NT2/D1 (cell line): ENCODE results near the gene RGS7.
"Not testable (repeated sequence)": the region's sequence is repeated elsewhere in the genome, so short reads cannot be mapped to it uniquely, and the experiment has no call there.

ENCODE experiments used
- DNase-seq: peaks from one replicate; pipeline ENCODE4 v3.0.0-alpha.2; 2011; ENCODE audit warnings: low read depth, low spot score
- H3K27me3 ChIP-seq: 2 replicates; pipeline ENCODE4 v1.6.0; 2011; ENCODE audit warnings: mild to moderate bottlenecking; ENCODE audit not compliant: insufficient read length, insufficient read depth
- H3K36me3 ChIP-seq: 2 replicates; pipeline ENCODE4 v1.6.1; 2011; ENCODE audit warnings: mild to moderate bottlenecking, low read length, mixed read lengths; ENCODE audit not compliant: insufficient read depth, insufficient read length
- H3K4me1 ChIP-seq: 2 replicates; pipeline ENCODE4 v1.5.1; 2011; ENCODE audit not compliant: insufficient read depth, insufficient read length
- H3K4me3 ChIP-seq: 2 replicates; pipeline ENCODE4 v1.5.1; 2011; ENCODE audit warnings: low read depth; ENCODE audit not compliant: insufficient read length
- H3K9ac ChIP-seq: 2 replicates; pipeline ENCODE4 v1.6.0; 2011; ENCODE audit warnings: low read depth; ENCODE audit not compliant: insufficient read length
- H3K9me3 ChIP-seq: 2 replicates; pipeline ENCODE4 v1.5.1; 2011; ENCODE audit warnings: mild to moderate bottlenecking, low read length; ENCODE audit not compliant: insufficient read depth
- SUZ12 ChIP-seq: IDR thresholded peaks from 2 replicates; pipeline ENCODE4 v1.6.1; 2011; ENCODE audit not compliant: insufficient read length, insufficient read depth; ENCODE audit errors: extremely low read depth
- YY1 ChIP-seq: IDR thresholded peaks from 2 replicates; pipeline ENCODE4 v1.6.1; 2011; ENCODE audit not compliant: insufficient read length, insufficient read depth
- ZNF274 ChIP-seq: IDR thresholded peaks from 2 replicates; pipeline ENCODE4 v1.6.1; 2011; ENCODE audit warnings: mild to moderate bottlenecking, low read depth, low read length

RGS7 gene

DNA sequence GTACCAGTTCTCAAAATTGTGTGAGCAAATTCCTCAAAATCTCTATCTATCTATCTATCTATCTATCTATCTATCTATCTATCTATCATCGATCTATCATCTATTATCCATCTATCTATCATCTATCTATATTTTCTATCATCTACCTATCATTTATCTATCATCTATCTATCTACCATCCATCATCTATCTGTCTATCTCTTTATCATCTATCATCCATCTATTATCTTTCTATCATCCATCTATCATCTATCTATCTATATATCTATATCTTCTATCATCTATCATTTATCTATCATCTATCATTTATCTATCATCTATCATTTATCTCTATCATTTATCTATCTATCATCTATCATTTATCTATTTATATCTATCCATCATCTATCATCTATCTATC is 380.3 kb downstream of the RGS7 start:
- no peak overlapping the region for H3K4me3 ChIP-seq
- TF ChIP-seq SUZ12 = no peak
- TF ChIP-seq YY1 = no peak
- no peak for TF ChIP-seq ZNF274
- no peaks in the 10 kb centered on the region for H3K4me1 ChIP-seq
- no peak for DNase-seq
- no peaks in the 10 kb centered on the region for H3K36me3 ChIP-seq
- no peaks in the 10 kb centered on the region for H3K27me3 ChIP-seq
- no peaks in the 10 kb centered on the region for H3K9me3 ChIP-seq
- H3K9ac ChIP-seq = no peak overlapping the region

DNA sequence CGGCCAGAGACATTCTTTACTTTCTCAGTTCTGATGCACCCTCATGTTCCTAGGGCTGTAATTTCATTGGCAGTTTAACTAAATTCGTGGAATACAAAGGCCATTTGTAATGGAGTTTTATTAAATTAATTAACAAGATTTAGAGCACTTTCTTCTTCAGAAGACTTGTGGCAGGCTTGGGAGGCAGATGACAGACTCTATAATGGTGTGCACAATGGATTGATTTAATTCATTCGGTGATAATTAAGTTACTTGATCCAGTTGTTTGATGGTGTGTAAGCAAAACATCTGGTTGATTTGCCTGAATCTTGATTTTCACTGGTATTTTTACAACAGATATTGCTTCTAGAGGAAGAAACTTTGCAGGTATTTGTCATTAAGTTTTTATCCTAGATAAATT is 383.1 kb downstream of the RGS7 start:
- H3K27me3 ChIP-seq = no peaks in the 10 kb centered on the region
- no peaks in the 10 kb centered on the region for H3K36me3 ChIP-seq
- no peak overlapping the region for H3K9ac ChIP-seq

DNA sequence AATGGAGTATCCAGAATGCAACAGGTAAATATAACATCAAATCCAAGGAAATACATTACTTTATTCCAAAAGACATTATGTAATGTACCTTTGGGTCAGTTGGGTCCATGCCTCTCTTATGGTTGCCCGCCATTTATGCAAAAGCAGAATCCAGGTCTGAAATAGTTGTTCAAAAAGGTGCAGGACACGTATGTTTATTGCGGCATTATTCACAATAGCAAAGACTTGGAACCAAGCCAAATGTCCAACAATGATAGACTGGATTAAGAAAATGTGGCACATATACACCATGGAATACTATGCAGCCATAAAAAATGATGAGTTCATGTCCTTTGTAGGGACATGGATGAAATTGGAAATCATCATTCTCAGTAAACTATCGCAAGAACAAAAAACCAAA is 384.9 kb downstream of the RGS7 start:
- not testable (repeated sequence) for H3K36me3 ChIP-seq, H3K27me3 ChIP-seq

More for the DNA sequence above, 383.1 kb downstream of the RGS7 start:
- TF ChIP-seq SUZ12 (no peak), ZNF274 (no peak), YY1 (no peak)
- Histone ChIP-seq H3K4me1 (no peaks in the 10 kb centered on the region), H3K4me3 (no peak overlapping the region), H3K9me3 (no peaks in the 10 kb centered on the region)
- no peak for DNase-seq

DNA sequence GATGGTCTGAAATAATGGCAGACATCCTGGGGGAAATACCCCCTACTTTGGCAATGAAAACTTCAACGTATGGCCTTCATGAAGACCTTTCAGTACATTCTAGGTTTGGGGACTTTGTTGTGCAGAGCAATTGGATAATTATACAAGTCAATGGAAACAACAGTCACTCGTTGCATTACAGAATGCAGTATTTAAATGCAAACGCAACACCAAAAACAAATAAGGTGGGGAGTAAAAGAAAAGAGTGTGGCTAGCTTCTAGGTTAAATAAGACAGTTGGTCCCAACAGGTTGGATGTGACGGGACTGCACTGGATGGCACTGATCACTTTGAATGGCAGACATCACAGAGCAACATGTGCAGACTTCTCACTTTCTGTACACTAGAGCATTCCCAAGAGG is 386.8 kb downstream of the RGS7 start:
- Histone ChIP-seq H3K27me3 (no peaks in the 10 kb centered on the region), H3K4me3 (no peak overlapping the region)

More for the DNA sequence above, 384.9 kb downstream of the RGS7 start:
- H3K9me3 ChIP-seq, H3K4me1 ChIP-seq, H3K9ac ChIP-seq, H3K4me3 ChIP-seq, DNase-seq: not testable (repeated sequence)

DNA sequence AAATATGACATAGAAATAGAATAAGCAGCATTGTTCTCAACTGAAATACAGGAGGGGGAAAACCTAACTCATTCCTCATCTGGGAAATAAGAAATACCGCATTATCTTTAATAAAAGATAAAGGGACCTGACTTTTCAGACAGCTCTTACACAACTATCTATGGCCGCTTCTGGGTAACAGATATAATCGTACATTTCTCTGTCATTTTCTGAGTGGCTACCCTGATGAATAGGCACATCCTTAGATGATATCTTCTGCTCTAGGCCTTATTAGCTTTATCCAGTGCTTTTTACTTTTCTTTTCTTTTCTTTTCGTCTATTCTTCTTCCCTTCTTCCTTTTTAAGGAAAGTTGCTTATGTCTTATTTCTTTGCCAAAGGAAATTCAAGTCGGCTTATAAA is 388.1 kb downstream of the RGS7 start:
- Histone ChIP-seq H3K4me1 (no peaks in the 10 kb centered on the region), H3K36me3 (no peaks in the 10 kb centered on the region), H3K27me3 (no peaks in the 10 kb centered on the region), H3K9ac (no peak overlapping the region), H3K4me3 (no peak overlapping the region), H3K9me3 (no peaks in the 10 kb centered on the region)
- no peak for DNase-seq
- TF ChIP-seq ZNF274 = no peak
- TF ChIP-seq SUZ12 = no peak
- no peak for TF ChIP-seq YY1

More for the DNA sequence above, 386.8 kb downstream of the RGS7 start:
- Histone ChIP-seq H3K9me3 (no peaks in the 10 kb centered on the region), H3K4me1 (no peaks in the 10 kb centered on the region), H3K9ac (no peak overlapping the region), H3K36me3 (no peaks in the 10 kb centered on the region)
- TF ChIP-seq ZNF274 = no peak
- TF ChIP-seq SUZ12 = no peak
- no peak for TF ChIP-seq YY1
- DNase-seq = no peak

DNA sequence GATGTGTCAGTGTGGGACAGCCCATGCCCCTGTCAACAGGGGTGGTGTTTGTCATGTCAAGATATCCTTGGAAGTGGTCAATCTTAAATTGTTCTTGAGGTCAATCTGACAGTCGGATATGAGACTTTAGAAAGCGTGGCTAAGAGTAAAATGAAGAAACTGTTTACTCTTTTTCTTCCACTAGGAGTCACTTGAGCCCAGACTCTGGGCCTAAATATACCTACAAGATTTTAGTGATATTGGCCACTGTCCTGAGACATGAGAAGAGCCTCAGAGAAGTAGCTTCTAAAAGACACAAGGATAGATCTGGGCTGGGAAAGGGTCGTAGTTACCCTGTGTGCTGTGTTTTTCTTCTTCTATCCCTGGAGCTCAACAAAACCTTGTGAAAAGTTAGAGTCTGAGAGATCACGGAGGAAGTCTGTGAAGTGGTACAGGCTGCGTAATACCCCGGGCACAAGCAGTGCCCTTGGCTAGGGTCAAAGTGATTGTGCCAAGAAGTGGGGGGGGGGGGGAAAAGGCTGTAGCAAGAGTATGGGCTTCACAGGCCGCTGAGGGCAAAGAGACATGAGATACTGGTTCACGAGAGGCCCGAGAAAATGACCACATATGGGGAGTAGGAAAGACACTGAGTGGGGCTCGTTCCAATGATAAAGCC is 389.8 kb downstream of the RGS7 start:
- TF ChIP-seq ZNF274 = no peak
- no peak for TF ChIP-seq YY1
- TF ChIP-seq SUZ12 = no peak

DNA sequence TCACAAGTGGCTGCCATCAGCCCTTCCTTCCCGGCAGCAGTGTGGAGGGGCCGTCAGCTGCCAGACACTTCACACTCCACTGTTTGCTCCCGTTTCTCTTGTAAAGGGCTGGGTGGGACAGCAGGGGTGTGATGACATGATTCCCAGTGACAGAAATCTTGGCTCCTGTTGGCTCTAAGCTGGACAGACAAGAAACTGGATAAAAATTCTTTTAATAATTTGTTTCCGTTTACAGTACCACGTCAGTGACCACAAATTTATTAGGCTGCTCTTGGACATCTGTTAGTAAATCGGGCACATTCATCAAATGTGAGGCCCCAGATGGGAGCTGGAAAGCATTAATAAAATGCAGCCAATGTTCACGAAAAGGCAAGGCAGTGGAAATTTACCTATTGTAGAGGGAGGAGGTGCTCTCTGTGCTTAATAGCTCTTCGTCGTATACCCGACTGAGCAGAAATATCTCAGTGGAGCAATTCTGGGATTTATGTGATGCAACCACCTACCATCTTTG is 391.4 kb downstream of the RGS7 start:
- TF ChIP-seq ZNF274 (no peak), YY1 (no peak), SUZ12 (no peak)
- H3K9me3 ChIP-seq = no peaks in the 10 kb centered on the region
- H3K4me3 ChIP-seq = no peak overlapping the region
- H3K27me3 ChIP-seq = no peaks in the 10 kb centered on the region
- DNase-seq = no peak
- H3K36me3 ChIP-seq = no peaks in the 10 kb centered on the region
- no peak overlapping the region for H3K9ac ChIP-seq
- H3K4me1 ChIP-seq = no peaks in the 10 kb centered on the region

More for the DNA sequence above, 389.8 kb downstream of the RGS7 start:
- DNase-seq = no peak
- H3K4me1 ChIP-seq = no peaks in the 10 kb centered on the region
- no peak overlapping the region for H3K9ac ChIP-seq
- H3K4me3 ChIP-seq = no peak overlapping the region
- no peaks in the 10 kb centered on the region for H3K9me3 ChIP-seq
- H3K27me3 ChIP-seq = no peaks in the 10 kb centered on the region
- H3K36me3 ChIP-seq = no peaks in the 10 kb centered on the region
